CD4-positive, CD25-positive, alpha-beta regulatory T cell (primary cell): ENCODE measurements around the gene PWWP2B. TPM values are rescaled to one million over a fixed set of nuclear protein-coding genes. Genes with fewer than 3 reads are reported as not detected.
A peak's percentile ranks its signal among the peaks of the same experiment; 100 is the strongest.

Experiments
- ATAC-seq, 2 donors: fragments of 150-1000 bp; cut with Tn5 transposase; one replicate each; pipeline ENCODE4 v1.10.0; 2021; ENCODE audit warnings: low read depth in 2 of 2, moderate number of reproducible peaks in 2 of 2, moderate library complexity in 1 of 2
- DNase-seq, 3 donors: peaks; one replicate each; pipeline versions ENCODE4 v3.0.0 to v3.0.0-alpha.2; 2012 to 2022; ENCODE audit warnings: mixed read lengths in 1 of 3
- H3K27ac ChIP-seq: one replicate; pipeline ENCODE4 v1.7.0; 2013; ENCODE audit warnings: mild to moderate bottlenecking, low read length; ENCODE audit not compliant: insufficient read depth, poor library complexity, severe bottlenecking
- H3K27me3 ChIP-seq: one replicate; pipeline ENCODE4 v1.7.0; 2013; ENCODE audit warnings: low read length; ENCODE audit not compliant: control insufficient read depth, insufficient read depth
- H3K36me3 ChIP-seq: one replicate; pipeline ENCODE4 v1.7.0; 2013; ENCODE audit warnings: mild to moderate bottlenecking, low read length, moderate library complexity; ENCODE audit not compliant: control insufficient read depth, insufficient read depth
- H3K4me1 ChIP-seq: 2 replicates; pipeline ENCODE4 v1.7.0; 2013; ENCODE audit warnings: mild to moderate bottlenecking, low read length; ENCODE audit not compliant: insufficient read depth, control insufficient read depth, poor library complexity, severe bottlenecking
- H3K4me3 ChIP-seq: one replicate; pipeline ENCODE4 v1.7.0; 2013; ENCODE audit warnings: low read depth, mild to moderate bottlenecking, low read length, moderate library complexity
- H3K9me3 ChIP-seq, 2 experiments: 1 replicate in 1 of 2; 2 replicates in 1 of 2; pipeline ENCODE4 v1.7.0; 2013; ENCODE audit warnings: low read length in 2 of 2, mild to moderate bottlenecking in 1 of 2, moderate library complexity in 1 of 2; ENCODE audit not compliant: control insufficient read depth in 2 of 2
- H3K27ac Mint-ChIP-seq, 3 donors: one replicate each; pipeline ENCODE4 v1.8.0; 2020 to 2022; ENCODE audit warnings: mild to moderate bottlenecking in 3 of 3, mixed read lengths in 3 of 3, moderate library complexity in 2 of 3
- H3K27me3 Mint-ChIP-seq: one replicate; pipeline ENCODE4 v1.8.0; 2022; ENCODE audit warnings: mild to moderate bottlenecking, mixed read lengths
- H3K36me3 Mint-ChIP-seq: one replicate; pipeline ENCODE4 v1.8.0; 2020; ENCODE audit warnings: mixed read lengths
- H3K4me1 Mint-ChIP-seq, 4 donors: one replicate each; pipeline ENCODE4 v1.8.0; 2020 to 2022; ENCODE audit warnings: mixed read lengths in 4 of 4, mild to moderate bottlenecking in 1 of 4
- H3K4me3 Mint-ChIP-seq, 4 donors: one replicate each; pipeline ENCODE4 v1.8.0; 2020 to 2022; ENCODE audit warnings: mild to moderate bottlenecking in 4 of 4, mixed read lengths in 4 of 4, moderate library complexity in 3 of 4
- H3K9me3 Mint-ChIP-seq, 7 donors: one replicate each; pipeline ENCODE4 v1.8.0; 2020 to 2022; ENCODE audit warnings: mixed read lengths in 7 of 7, mild to moderate bottlenecking in 3 of 7, moderate library complexity in 2 of 7
- polyA plus RNA-seq, 4 donors: library from polyadenylated mRNA; unstranded; fragments of 300-500 nt; fragmentation: Illumina TruSeq; gene quantifications; one replicate each; pipeline ENCODE4 v1.2.3, GENCODE V29; 2021
- total RNA-seq: library from RNA; stranded (reverse); gene quantifications from one replicate; pipeline ENCODE4 v1.2.3, GENCODE V29; 2022

Gene PWWP2B
- total and polyA plus RNA-seq, 5 donors from 2014 or later = 0.56 to 10.9 (median 0.90) TPM

GRCh38 chr10:132397671-132398565, 918 bp downstream of the PWWP2B start:
- Histone ChIP-seq H3K4me3 (peak overlapping the region; percentile 38), H3K4me1 (peaks cover 22% of the 10 kb centered on the region)

DNA sequence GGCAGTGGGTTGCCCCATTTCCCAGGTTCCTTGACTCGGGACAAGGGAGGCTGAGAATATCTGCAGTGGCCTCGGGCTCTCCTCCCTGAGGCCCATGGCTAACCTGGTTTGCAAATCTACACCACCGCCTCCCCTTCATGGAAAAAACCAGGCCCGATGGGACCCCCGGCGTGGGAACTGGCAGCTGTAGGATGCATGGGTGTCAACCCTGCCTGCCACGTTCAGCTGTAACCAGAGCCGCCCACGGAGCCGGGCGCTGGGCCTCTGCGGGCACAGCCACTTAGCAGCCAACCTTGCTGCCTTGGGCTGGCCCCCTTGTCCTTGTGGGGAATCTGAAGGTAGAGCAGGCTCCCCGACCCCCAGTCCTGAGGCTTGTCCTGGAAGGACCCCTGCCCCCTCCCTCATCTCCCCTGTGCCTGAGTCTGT, 1.6 kb downstream of the PWWP2B start:
- ATAC-seq = no peak
- DNase-seq = no peak
- Mint-ChIP-seq H3K27me3 (no peaks in the 10 kb centered on the region), H3K27ac (peak overlapping the region in 1 of 3 donors; percentile 75), H3K4me1 (peaks cover 0 to 17% (median 6%) of the 10 kb centered on the region in 4 donors), H3K36me3 (no peaks in the 10 kb centered on the region), H3K4me3 (peak overlapping the region in 3 of 4 donors; percentile 87 to 89 (median 88)), H3K9me3 (peaks cover 0 to 2% (median 0%) of the 10 kb centered on the region in 7 donors)
- no peak overlapping the region for H3K27ac ChIP-seq
- peaks cover 22% of the 10 kb centered on the region for H3K4me1 ChIP-seq
- no peak overlapping the region for H3K4me3 ChIP-seq
- H3K36me3 ChIP-seq = no peaks in the 10 kb centered on the region
- H3K27me3 ChIP-seq = no peaks in the 10 kb centered on the region
- no peaks in the 10 kb centered on the region for H3K9me3 ChIP-seq

More at GRCh38 chr10:132397671-132398565, 918 bp downstream of the PWWP2B start:
- Mint-ChIP-seq H3K4me3 (peak overlapping the region; percentile 84 to 89 (median 88)), H3K27ac (peak overlapping the region; percentile 75 to 94 (median 91)), H3K27me3 (no peaks in the 10 kb centered on the region), H3K4me1 (peaks cover 0 to 17% (median 8%) of the 10 kb centered on the region in 4 donors), H3K9me3 (no peaks in the 10 kb centered on the region), H3K36me3 (no peaks in the 10 kb centered on the region)
- peak overlapping the region; percentile 79 for H3K27ac ChIP-seq
- H3K9me3 ChIP-seq = no peaks in the 10 kb centered on the region
- ATAC-seq = peak in 1 of 2 donors; percentile 5
- no peaks in the 10 kb centered on the region for H3K27me3 ChIP-seq
- no peaks in the 10 kb centered on the region for H3K36me3 ChIP-seq
- peak; percentile 16 to 34 (median 25) for DNase-seq

DNA sequence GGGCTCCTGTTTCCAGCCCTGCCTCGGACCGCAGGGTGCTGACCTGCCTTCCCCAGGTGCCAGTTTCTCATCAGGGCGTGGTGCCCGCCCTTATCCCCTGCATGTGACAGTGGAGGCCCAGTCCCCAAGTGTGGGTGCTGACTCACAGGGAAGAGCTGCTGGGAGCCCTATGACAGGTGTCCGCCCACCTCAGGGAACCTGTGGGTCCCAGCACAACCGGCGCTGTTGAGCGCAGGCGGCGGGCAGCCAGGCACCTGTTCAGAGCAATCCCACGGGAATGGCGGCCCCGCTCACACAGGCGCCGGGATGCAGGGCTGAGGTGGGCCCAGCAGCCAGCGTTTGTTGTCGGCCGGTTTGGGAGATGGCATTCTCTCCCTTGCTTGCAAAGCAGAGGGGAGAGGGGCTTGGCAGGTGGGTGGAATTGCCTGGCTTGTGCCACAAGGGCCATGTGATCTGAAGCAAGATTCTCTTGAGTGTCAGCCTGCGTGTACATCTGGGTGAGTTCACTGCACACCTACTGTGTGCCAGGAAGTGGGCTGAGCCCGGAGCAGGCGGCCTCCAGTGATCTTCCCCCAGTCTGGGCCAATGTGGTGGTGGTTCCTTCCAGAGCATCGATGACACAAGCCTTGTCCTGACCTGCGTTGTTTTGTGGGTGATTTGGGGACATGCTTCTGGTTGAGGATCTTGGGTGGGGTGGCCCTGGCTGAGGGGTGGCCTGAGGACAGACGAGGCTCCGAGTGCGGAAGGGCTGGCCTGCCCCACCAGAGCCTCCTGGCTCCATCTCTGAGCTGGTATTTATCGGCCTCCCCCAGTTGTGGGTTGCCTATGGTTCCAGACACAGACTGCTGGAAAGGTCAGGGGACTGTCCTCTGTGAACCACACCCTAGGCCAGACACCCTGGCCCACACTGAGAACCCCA, 2.4 kb downstream of the PWWP2B start:
- Mint-ChIP-seq H3K9me3 (peaks cover 0 to 2% (median 0%) of the 10 kb centered on the region in 7 donors), H3K4me3 (peak overlapping the region; percentile 46 to 87 (median 54)), H3K4me1 (peaks cover 0 to 17% (median 5%) of the 10 kb centered on the region in 4 donors), H3K36me3 (no peaks in the 10 kb centered on the region), H3K27me3 (no peaks in the 10 kb centered on the region), H3K27ac (peak overlapping the region in 2 of 3 donors; percentile 47 to 76)
- Histone ChIP-seq H3K4me3 (no peak overlapping the region), H3K27ac (no peak overlapping the region), H3K36me3 (no peaks in the 10 kb centered on the region), H3K4me1 (peaks cover 22% of the 10 kb centered on the region), H3K9me3 (no peaks in the 10 kb centered on the region), H3K27me3 (no peaks in the 10 kb centered on the region)
- no peak for DNase-seq
- ATAC-seq = no peak

DNA sequence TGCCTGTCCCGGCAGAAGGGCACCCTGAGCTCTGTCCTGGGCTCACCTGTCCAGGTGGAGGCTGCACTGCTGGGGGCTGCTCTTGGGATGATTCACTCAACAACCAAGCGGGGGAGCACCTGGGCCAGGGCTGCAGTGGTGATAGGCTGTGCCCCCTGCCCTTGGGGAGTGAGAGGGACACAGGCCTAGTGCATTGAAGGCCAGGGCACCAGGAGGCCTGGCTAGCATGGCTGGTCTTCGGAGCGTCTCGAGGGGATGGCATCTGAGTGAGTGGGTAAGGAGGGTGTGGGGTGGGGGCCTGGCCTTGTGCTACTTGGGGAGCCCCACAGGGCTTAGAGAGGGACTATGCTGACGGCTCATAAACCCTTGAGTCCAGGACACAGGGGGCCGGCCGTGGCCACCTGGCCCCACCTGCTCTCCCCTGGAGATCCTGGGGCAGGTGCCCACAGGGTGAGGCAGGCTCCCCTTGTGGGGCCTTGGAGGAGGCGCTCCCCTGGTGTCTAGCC, 3.1 kb downstream of the PWWP2B start:
- Histone ChIP-seq H3K36me3 (no peaks in the 10 kb centered on the region), H3K4me1 (peaks cover 20% of the 10 kb centered on the region), H3K27me3 (no peaks in the 10 kb centered on the region), H3K9me3 (no peaks in the 10 kb centered on the region), H3K27ac (no peak overlapping the region), H3K4me3 (no peak overlapping the region)
- Mint-ChIP-seq H3K36me3 (no peaks in the 10 kb centered on the region), H3K4me1 (peaks cover 0 to 15% (median 5%) of the 10 kb centered on the region in 4 donors), H3K27ac (peak overlapping the region in 1 of 3 donors; percentile 47), H3K27me3 (no peaks in the 10 kb centered on the region), H3K9me3 (peaks cover 0 to 2% (median 0%) of the 10 kb centered on the region in 7 donors), H3K4me3 (peak overlapping the region in 1 of 4 donors; percentile 52)
- ATAC-seq = no peak
- no peak for DNase-seq

DNA sequence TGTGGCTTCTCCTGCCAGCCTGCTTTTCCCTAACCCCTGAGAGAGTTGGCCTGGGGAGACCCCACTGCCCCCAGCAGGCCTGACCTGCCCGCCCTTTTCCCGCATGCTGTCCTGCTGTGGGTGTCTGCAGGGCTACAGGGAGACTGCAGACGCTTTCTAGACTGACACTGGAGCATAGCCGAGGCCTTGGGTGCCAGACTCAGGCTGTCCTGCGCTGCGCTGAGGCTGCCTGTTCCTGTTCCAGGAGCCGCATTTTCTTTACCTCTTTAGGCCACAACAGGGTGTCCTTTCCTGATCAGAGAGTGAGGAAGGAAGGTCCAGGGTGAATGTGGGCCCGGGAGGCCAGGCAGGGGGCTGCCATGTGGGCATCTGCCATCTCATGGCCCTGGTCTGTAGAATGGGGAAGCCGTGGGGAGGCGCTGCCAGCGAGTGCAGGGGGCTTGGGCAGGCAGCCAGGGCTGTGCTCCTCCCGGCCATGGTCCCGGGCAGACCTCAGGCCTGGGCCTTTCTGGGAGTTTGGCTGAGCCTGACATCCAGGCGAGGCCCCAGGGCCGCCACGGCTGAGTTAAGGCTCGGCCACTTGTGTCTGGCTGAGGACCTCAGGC, 3.6 kb downstream of the PWWP2B start:
- no peak overlapping the region for H3K4me3 ChIP-seq
- H3K27ac ChIP-seq = no peak overlapping the region
- no peaks in the 10 kb centered on the region for H3K27me3 ChIP-seq
- no peaks in the 10 kb centered on the region for H3K36me3 ChIP-seq
- Mint-ChIP-seq H3K9me3 (peaks cover 0 to 2% (median 0%) of the 10 kb centered on the region in 7 donors), H3K27ac (peak overlapping the region in 1 of 3 donors; percentile 5), H3K4me1 (peaks cover 0 to 15% (median 5%) of the 10 kb centered on the region in 4 donors), H3K27me3 (no peaks in the 10 kb centered on the region), H3K36me3 (peaks cover 1% of the 10 kb centered on the region), H3K4me3 (peak overlapping the region in 1 of 4 donors; percentile 52)
- DNase-seq (no peak), ATAC-seq (no peak)
- no peaks in the 10 kb centered on the region for H3K9me3 ChIP-seq
- H3K4me1 ChIP-seq = peaks cover 18% of the 10 kb centered on the region

- no peaks in the 10 kb centered on the region for H3K36me3 ChIP-seq
- Mint-ChIP-seq H3K4me1 (peaks cover 0 to 15% (median 5%) of the 10 kb centered on the region in 4 donors), H3K36me3 (peaks cover 5% of the 10 kb centered on the region), H3K27ac (no peak overlapping the region), H3K27me3 (no peaks in the 10 kb centered on the region), H3K4me3 (no peak overlapping the region), H3K9me3 (peaks cover 0 to 2% (median 0%) of the 10 kb centered on the region in 7 donors)
- H3K4me3 ChIP-seq = no peak overlapping the region
- no peaks in the 10 kb centered on the region for H3K27me3 ChIP-seq
- H3K27ac ChIP-seq = no peak overlapping the region
- DNase-seq = no peak
- H3K4me1 ChIP-seq = peaks cover 12% of the 10 kb centered on the region
- no peaks in the 10 kb centered on the region for H3K9me3 ChIP-seq
- no peak for ATAC-seq
Measured at GRCh38 chr10:132401401-132402118, 4.6 kb downstream of the PWWP2B start.
